ENCODE measurements around the gene AASDHPPT.

DNA sequence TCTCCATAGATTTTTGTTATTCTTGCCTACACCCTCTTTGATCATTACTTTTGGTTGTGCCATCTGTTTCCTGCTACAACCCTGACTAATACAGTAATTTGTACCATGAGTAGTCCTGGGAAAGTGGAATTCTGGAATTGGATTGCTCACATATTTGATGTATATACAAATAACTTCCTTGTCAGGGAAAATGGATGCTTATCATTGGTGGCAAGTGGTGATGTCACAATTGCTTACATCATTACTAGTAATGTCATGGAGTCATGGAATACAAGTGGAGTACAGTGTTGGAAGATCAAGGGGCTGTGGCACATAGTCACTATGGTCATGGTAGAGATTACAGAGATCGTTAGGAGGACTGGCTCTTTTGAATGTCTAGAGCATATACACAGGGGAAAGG lies 24.4 kb downstream of the AASDHPPT start:
- TF ChIP-seq CHD1 (IDR thresholded peaks at IDR 0.05; ENCODE audit: low read depth, low read length) (no peak), SMC3 (IDR thresholded peaks at IDR 0.05; ENCODE audit: low read depth, low read length) (no peak), NFE2L2 (IDR thresholded peaks at IDR 0.05; ENCODE audit: low read depth, low read length) (no peak), MAZ (IDR thresholded peaks at IDR 0.05; ENCODE audit: borderline replicate concordance, low read depth, low read length) (no peak), RFX5 (IDR thresholded peaks at IDR 0.05; ENCODE audit: low read depth, low read length) (no peak), FOS (IDR thresholded peaks at IDR 0.05; ENCODE audit: low read depth, low read length) (no peak), ELK1 (IDR thresholded peaks at IDR 0.05; ENCODE audit: borderline replicate concordance, low read depth, low read length) (no peak), BHLHE40 (IDR thresholded peaks at IDR 0.05; ENCODE audit: low read depth, low read length) (no peak), USF2 (IDR thresholded peaks at IDR 0.05; ENCODE audit: low read depth, low read length) (no peak), POLR2A (IDR thresholded peaks at IDR 0.05; ENCODE audit: low read depth, low read length) (no peak), RCOR1 (IDR thresholded peaks at IDR 0.05; ENCODE audit: insufficient replicate concordance, low read length) (no peak), CEBPB (IDR thresholded peaks at IDR 0.05; ENCODE audit: low read depth, low read length) (peak; percentile 39; the same call in 1 of the 2 replicates), MAFK (IDR thresholded peaks at IDR 0.05; ENCODE audit: low read depth, low read length) (no peak)
- TF ChIP-seq, protein P1, sequence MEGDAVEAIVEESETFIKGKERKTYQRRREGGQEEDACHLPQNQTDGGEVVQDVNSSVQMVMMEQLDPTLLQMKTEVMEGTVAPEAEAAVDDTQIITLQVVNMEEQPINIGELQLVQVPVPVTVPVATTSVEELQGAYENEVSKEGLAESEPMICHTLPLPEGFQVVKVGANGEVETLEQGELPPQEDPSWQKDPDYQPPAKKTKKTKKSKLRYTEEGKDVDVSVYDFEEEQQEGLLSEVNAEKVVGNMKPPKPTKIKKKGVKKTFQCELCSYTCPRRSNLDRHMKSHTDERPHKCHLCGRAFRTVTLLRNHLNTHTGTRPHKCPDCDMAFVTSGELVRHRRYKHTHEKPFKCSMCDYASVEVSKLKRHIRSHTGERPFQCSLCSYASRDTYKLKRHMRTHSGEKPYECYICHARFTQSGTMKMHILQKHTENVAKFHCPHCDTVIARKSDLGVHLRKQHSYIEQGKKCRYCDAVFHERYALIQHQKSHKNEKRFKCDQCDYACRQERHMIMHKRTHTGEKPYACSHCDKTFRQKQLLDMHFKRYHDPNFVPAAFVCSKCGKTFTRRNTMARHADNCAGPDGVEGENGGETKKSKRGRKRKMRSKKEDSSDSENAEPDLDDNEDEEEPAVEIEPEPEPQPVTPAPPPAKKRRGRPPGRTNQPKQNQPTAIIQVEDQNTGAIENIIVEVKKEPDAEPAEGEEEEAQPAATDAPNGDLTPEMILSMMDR (conservative IDR thresholded peaks at IDR 0.05; ENCODE audit: low read depth, low read length) = no peak
